ENCODE data around the gene ALAD.

DNA sequence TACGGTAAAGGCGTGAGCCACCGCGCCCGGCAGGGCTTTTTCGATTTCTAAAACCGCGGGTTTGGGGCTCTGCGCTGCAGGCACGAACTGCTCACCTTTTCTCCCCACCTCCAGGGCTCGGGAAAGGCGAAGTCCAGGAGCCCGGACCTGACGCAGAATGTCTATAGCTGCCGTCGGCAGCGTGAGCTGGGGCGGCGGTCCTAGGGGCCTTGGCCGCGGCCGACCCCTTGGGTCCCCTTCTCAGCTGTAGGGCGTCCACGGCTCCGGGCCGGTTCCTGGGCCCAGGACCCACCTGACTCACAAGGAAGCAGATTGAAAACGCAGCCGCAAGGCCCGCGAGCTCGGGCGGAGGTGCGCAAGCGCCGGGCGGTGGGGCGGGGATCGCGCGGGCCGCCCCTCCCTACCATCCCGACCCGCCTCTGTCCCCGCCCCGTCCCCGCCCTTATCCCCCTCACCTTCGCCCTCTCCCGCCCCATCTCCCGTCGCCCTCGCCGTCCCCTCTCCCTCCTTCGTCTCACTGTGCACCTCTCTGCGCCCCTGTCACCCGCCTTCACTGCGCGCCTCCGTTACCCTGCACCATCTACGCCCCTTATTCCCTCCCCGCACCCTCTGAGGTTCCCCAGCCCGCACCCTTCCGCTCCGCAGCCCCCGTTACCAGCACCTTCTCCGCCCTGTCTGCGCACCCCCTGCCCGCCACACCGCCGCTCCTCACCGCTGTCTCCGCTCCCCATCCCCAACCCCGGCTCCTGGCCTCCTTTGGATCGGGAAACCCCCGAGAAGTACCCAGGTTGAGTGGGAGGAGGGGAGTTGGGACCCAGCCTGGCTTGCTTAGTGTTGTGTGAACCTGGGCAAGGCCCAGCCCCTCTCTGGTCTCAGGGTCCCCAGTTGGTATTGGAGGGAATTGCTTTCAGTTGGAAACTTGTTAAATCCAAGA is 24.2 kb downstream of the ALAD start, which contains the start of gene HDHD3:
- TF ChIP-seq, protein P1, sequence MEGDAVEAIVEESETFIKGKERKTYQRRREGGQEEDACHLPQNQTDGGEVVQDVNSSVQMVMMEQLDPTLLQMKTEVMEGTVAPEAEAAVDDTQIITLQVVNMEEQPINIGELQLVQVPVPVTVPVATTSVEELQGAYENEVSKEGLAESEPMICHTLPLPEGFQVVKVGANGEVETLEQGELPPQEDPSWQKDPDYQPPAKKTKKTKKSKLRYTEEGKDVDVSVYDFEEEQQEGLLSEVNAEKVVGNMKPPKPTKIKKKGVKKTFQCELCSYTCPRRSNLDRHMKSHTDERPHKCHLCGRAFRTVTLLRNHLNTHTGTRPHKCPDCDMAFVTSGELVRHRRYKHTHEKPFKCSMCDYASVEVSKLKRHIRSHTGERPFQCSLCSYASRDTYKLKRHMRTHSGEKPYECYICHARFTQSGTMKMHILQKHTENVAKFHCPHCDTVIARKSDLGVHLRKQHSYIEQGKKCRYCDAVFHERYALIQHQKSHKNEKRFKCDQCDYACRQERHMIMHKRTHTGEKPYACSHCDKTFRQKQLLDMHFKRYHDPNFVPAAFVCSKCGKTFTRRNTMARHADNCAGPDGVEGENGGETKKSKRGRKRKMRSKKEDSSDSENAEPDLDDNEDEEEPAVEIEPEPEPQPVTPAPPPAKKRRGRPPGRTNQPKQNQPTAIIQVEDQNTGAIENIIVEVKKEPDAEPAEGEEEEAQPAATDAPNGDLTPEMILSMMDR (conservative IDR thresholded peaks at IDR 0.05; ENCODE audit: low read depth, low read length), result no peak
- no peak for TF ChIP-seq EZH2 (IDR thresholded peaks at IDR 0.05; ENCODE audit: borderline replicate concordance, low read depth, low read length, poor library complexity, severe bottlenecking)
